Glutamatergic neuron (in vitro differentiated cells): ENCODE data around the gene GATM. TPM values are rescaled to one million over a fixed set of nuclear protein-coding genes. Genes with fewer than 3 reads are reported as not detected.
A peak's percentile ranks its signal among the peaks of the same experiment; 100 is the strongest.

Source experiments
- DNase-seq: peaks from one replicate; pipeline ENCODE4 v3.0.0; 2022
- H3K27ac Mint-ChIP-seq: one replicate; pipeline ENCODE4 v1.8.0; 2020; ENCODE audit warnings: mild to moderate bottlenecking, mixed read lengths, inconsistent platforms; ENCODE audit not compliant: unreplicated experiment
- H3K27me3 Mint-ChIP-seq: one replicate; pipeline ENCODE4 v1.8.0; 2020; ENCODE audit warnings: mild to moderate bottlenecking, moderate library complexity, mixed read lengths, inconsistent platforms; ENCODE audit not compliant: unreplicated experiment
- H3K36me3 Mint-ChIP-seq: one replicate; pipeline ENCODE4 v1.8.0; 2020; ENCODE audit warnings: mild to moderate bottlenecking, mixed read lengths, inconsistent platforms; ENCODE audit not compliant: unreplicated experiment
- H3K4me1 Mint-ChIP-seq: one replicate; pipeline ENCODE4 v1.8.0; 2020; ENCODE audit warnings: mild to moderate bottlenecking, low read depth, mixed read lengths, inconsistent platforms; ENCODE audit not compliant: unreplicated experiment
- H3K4me3 Mint-ChIP-seq: one replicate; pipeline ENCODE4 v1.8.0; 2020; ENCODE audit warnings: mild to moderate bottlenecking, mixed read lengths, inconsistent platforms; ENCODE audit not compliant: unreplicated experiment
- H3K9me3 Mint-ChIP-seq: one replicate; pipeline ENCODE4 v1.8.0; 2020; ENCODE audit warnings: mild to moderate bottlenecking, moderate library complexity, mixed read lengths, inconsistent platforms; ENCODE audit not compliant: unreplicated experiment
- total RNA-seq: library from RNA; stranded (reverse); fragmentation: NEBNext Ultra II Directional; extraction: Animal tissue kit (Norgen Biotek cat#: 25700); gene quantifications from one replicate; pipeline ENCODE4 v1.2.1, GENCODE V29; 2021; ENCODE audit not compliant: unreplicated experiment
- TF ChIP-seq, protein P1 (sequence below): fragments of 200-600 bp; sonication (generic); IDR thresholded peaks from one replicate; pipeline ENCODE4 v1.5.0; 2021; ENCODE audit not compliant: partially characterized antibody, unreplicated experiment

Gene GATM
- total RNA-seq, 1 donor from 2014 or later, result 51.2 TPM

DNA sequence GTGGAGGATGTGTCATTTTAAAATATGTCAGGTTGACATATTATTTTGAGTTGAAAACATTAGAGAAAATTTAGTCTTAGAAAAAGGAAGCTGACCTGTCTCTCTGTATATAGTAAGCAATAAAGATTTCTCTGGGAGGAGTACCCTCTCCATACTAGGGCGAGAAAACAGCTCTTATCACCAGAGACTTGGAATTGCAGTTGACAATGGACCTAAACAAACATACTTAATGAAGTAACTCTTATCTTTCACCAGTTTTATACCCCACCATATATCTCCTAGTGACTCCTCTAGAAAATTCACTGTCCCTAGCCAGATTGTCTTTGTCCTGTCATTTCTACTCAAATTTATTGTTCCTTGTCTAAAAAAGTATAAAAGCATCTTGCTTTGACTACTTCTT is 7.2 kb upstream of the GATM start:
- Mint-ChIP-seq H3K36me3 (no peaks in the 10 kb centered on the region), H3K27ac (no peak overlapping the region), H3K4me3 (no peak overlapping the region), H3K9me3 (no peaks in the 10 kb centered on the region), H3K4me1 (peaks cover 18% of the 10 kb centered on the region), H3K27me3 (peaks cover 2% of the 10 kb centered on the region)
- no peak for DNase-seq
- TF ChIP-seq, protein P1, sequence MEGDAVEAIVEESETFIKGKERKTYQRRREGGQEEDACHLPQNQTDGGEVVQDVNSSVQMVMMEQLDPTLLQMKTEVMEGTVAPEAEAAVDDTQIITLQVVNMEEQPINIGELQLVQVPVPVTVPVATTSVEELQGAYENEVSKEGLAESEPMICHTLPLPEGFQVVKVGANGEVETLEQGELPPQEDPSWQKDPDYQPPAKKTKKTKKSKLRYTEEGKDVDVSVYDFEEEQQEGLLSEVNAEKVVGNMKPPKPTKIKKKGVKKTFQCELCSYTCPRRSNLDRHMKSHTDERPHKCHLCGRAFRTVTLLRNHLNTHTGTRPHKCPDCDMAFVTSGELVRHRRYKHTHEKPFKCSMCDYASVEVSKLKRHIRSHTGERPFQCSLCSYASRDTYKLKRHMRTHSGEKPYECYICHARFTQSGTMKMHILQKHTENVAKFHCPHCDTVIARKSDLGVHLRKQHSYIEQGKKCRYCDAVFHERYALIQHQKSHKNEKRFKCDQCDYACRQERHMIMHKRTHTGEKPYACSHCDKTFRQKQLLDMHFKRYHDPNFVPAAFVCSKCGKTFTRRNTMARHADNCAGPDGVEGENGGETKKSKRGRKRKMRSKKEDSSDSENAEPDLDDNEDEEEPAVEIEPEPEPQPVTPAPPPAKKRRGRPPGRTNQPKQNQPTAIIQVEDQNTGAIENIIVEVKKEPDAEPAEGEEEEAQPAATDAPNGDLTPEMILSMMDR, result no peak

GRCh38 chr15:45384700-45385099 is 6.4 kb upstream of the GATM start:
- Mint-ChIP-seq H3K27me3 (peaks cover 2% of the 10 kb centered on the region), H3K9me3 (no peaks in the 10 kb centered on the region), H3K27ac (no peak overlapping the region), H3K4me1 (peaks cover 18% of the 10 kb centered on the region), H3K36me3 (no peaks in the 10 kb centered on the region), H3K4me3 (no peak overlapping the region)
- no peak for DNase-seq
- TF ChIP-seq, protein P1, result no peak

GRCh38 chr15:45378913-45379262 is 544 bp upstream of the GATM start:
- Mint-ChIP-seq H3K27ac (peak overlapping the region; percentile 96), H3K9me3 (peaks cover 11% of the 10 kb centered on the region), H3K27me3 (peaks cover 16% of the 10 kb centered on the region), H3K4me1 (peaks cover 30% of the 10 kb centered on the region), H3K4me3 (peak overlapping the region; percentile 82), H3K36me3 (no peaks in the 10 kb centered on the region)
- TF ChIP-seq, protein P1, result no peak
- peak; percentile 46 for DNase-seq

DNA sequence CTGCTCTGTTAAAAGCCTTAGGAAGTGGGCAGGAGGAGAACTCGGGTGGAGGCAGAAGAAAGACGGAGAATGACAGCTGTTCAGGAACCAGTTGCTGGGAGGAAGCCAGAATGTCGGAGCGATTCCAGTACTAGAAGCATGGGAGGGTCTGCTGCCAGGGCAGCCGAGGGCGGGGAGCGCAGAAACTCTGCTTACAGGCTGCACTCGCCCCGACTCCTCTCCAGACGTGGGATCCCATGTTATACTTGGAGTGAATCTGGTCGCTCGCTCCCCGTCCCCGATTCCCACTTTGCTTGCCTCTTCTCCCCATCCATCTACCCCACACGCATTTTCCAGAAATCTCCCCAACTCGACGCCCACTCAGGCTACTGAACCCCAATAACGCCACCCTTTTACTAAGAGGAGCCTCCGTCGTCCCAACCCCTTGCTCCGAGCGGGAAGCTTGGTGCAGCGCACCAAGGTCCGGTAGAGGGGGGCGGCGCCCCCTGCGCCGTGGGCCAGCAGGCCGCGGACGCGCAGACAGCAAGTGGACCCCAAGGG is 665 bp downstream of the GATM start:
- peak overlapping the region; percentile 91 for H3K4me3 Mint-ChIP-seq
- TF ChIP-seq, protein P1, result no peak
- H3K27ac Mint-ChIP-seq, result peak overlapping the region; percentile 94
- H3K36me3 Mint-ChIP-seq, result no peaks in the 10 kb centered on the region
- peak; percentile 66 for DNase-seq
- peaks cover 16% of the 10 kb centered on the region for H3K27me3 Mint-ChIP-seq
- peaks cover 11% of the 10 kb centered on the region for H3K9me3 Mint-ChIP-seq
- peaks cover 33% of the 10 kb centered on the region for H3K4me1 Mint-ChIP-seq

GRCh38 chr15:45376967-45377608 is 1.3 kb downstream of the GATM start:
- peaks cover 19% of the 10 kb centered on the region for H3K27me3 Mint-ChIP-seq
- no peak for DNase-seq
- peaks cover 11% of the 10 kb centered on the region for H3K9me3 Mint-ChIP-seq
- peaks cover 39% of the 10 kb centered on the region for H3K4me1 Mint-ChIP-seq
- TF ChIP-seq, protein P1, result no peak
- H3K27ac Mint-ChIP-seq, result peak overlapping the region; percentile 94
- H3K36me3 Mint-ChIP-seq, result no peaks in the 10 kb centered on the region
- peak overlapping the region; percentile 91 for H3K4me3 Mint-ChIP-seq
